H1 (cell line): Measurements from ENCODE around the gene NET1. TPM values are rescaled to one million over a fixed set of nuclear protein-coding genes. Genes with fewer than 3 reads are reported as not detected.
A peak's percentile ranks its signal among the peaks of the same experiment; 100 is the strongest.

Experiments used
- CTCF ChIA-PET: fragments of 300-600 bp; sonication (Branson Sonifier 250); formaldehyde crosslinking; loops from one replicate; lab custom pipeline; 2021; ENCODE audit not compliant: partially characterized antibody; lab: Charles Lee
- POLR2A ChIA-PET: fragments of 300-600 bp; sonication (Branson Sonifier 250); formaldehyde crosslinking; loops from one replicate; lab custom pipeline; 2021; ENCODE audit warnings: inconsistent platforms; ENCODE audit not compliant: partially characterized antibody; lab: Charles Lee
- DNase-seq, 2 experiments: peaks; one replicate each; pipeline versions ENCODE4 v3.0.0 to v3.0.0-alpha.2; 2010 to 2022; ENCODE audit warnings: low spot score in 2 of 2, low read depth in 1 of 2, mixed read lengths in 1 of 2
- FAIRE-seq: peaks from 2 replicates; lab custom pipeline; 2011; peaks lifted over from hg19 to GRCh38; lab: Jason Lieb, UNC
- H2AFZ ChIP-seq: 2 replicates; pipeline ENCODE4 v1.8.1; 2012; ENCODE audit warnings: low read length, inconsistent platforms
- H2AK5ac ChIP-seq: 2 replicates; pipeline ENCODE4 v1.6.1; 2013; ENCODE audit warnings: low read depth, low read length
- H2BK120ac ChIP-seq: replicated peaks from 2 replicates; pipeline ENCODE3; 2013; ENCODE audit warnings: low read depth, low read length, inconsistent platforms
- H2BK12ac ChIP-seq: 2 replicates; pipeline ENCODE4 v1.6.1; 2013; ENCODE audit warnings: low read depth, low read length
- H2BK15ac ChIP-seq: 2 replicates; pipeline ENCODE4 v1.6.1; 2013; ENCODE audit warnings: low read length
- H2BK20ac ChIP-seq: 2 replicates; pipeline ENCODE4 v1.6.1; 2013; ENCODE audit warnings: low read length
- H2BK5ac ChIP-seq: 2 replicates; pipeline ENCODE4 v1.6.1; 2013; ENCODE audit warnings: low read depth, low read length
- H3K14ac ChIP-seq: 2 replicates; pipeline ENCODE4 v1.6.1; 2013; ENCODE audit warnings: inconsistent platforms; ENCODE audit not compliant: insufficient read length
- H3K18ac ChIP-seq: 2 replicates; pipeline ENCODE4 v1.6.1; 2013; ENCODE audit warnings: low read length; ENCODE audit errors: extremely low read depth
- H3K23ac ChIP-seq: 2 replicates; pipeline ENCODE4 v1.6.1; 2013; ENCODE audit warnings: inconsistent platforms; ENCODE audit not compliant: insufficient read length
- H3K23me2 ChIP-seq: 2 replicates; pipeline ENCODE4 v1.6.1; 2013; ENCODE audit warnings: low read depth, low read length
- H3K27ac ChIP-seq: 2 replicates; pipeline ENCODE4 v1.6.1; 2011; ENCODE audit warnings: low read depth, low read length, inconsistent platforms
- H3K27me3 ChIP-seq, 4 experiments: replicated peaks in 1 of 4; 1 replicate in 1 of 4; 2 replicates in 3 of 4; pipeline versions ENCODE4 v1.6.1 to v1.8.1; 2011 to 2013; ENCODE audit warnings: low read length in 3 of 4, mild to moderate bottlenecking in 3 of 4, inconsistent platforms in 2 of 4, mixed read lengths in 2 of 4, moderate library complexity in 1 of 4; ENCODE audit not compliant: control insufficient read depth in 3 of 4, insufficient read depth in 3 of 4; ENCODE audit errors: extremely low read depth in 1 of 4
- H3K36me3 ChIP-seq, 4 experiments: 2 replicates each; pipeline versions ENCODE4 v1.6.1 to v1.8.1; 2011 to 2013; ENCODE audit warnings: mild to moderate bottlenecking in 4 of 4, low read length in 3 of 4, moderate library complexity in 2 of 4, control low read depth in 1 of 4, inconsistent platforms in 1 of 4; ENCODE audit not compliant: insufficient read depth in 4 of 4, control insufficient read depth in 2 of 4
- H3K4ac ChIP-seq: replicated peaks from 2 replicates; pipeline ENCODE3; 2013; ENCODE audit warnings: low read length, low read depth, mixed read lengths, inconsistent platforms; ENCODE audit not compliant: insufficient read length
- H3K4me1 ChIP-seq, 4 experiments: replicated peaks in 1 of 4; 1 replicate in 1 of 4; 2 replicates in 3 of 4; pipeline versions ENCODE4 v1.6.1 to v1.8.1; 2011 to 2013; ENCODE audit warnings: low read length in 3 of 4, inconsistent platforms in 2 of 4, mixed read lengths in 1 of 4; ENCODE audit not compliant: insufficient read depth in 4 of 4, control insufficient read depth in 3 of 4
- H3K4me2 ChIP-seq, 2 experiments: 2 replicates each; pipeline versions ENCODE4 v1.6.1 to v1.8.1; 2011 to 2013; ENCODE audit warnings: low read depth in 2 of 2, low read length in 2 of 2, control low read depth in 1 of 2, inconsistent platforms in 1 of 2, mild to moderate bottlenecking in 1 of 2; ENCODE audit not compliant: insufficient read depth in 1 of 2
- H3K4me3 ChIP-seq, 4 experiments: fragments of 200-600, 300-600 bp in 1 of 4; sonication (generic), shearing (Covaris generic), sonication (Bioruptor Twin) in 1 of 4; 2 replicates each; pipeline versions ENCODE4 v1.5.1 to v1.8.1; 2011 to 2016; ENCODE audit warnings: low read length in 4 of 4, low read depth in 3 of 4, control low read depth in 2 of 4, inconsistent platforms in 2 of 4, mild to moderate bottlenecking in 2 of 4, mixed read lengths in 1 of 4, moderate library complexity in 1 of 4; ENCODE audit not compliant: insufficient read depth in 2 of 4; ENCODE audit errors: extremely low read depth in 1 of 4
- H3K56ac ChIP-seq: replicated peaks from 2 replicates; pipeline ENCODE3; 2013; ENCODE audit warnings: low read depth, mild to moderate bottlenecking, mixed read lengths, low read length, inconsistent platforms; ENCODE audit not compliant: insufficient read length
- H3K79me1 ChIP-seq: 2 replicates; pipeline ENCODE4 v1.6.1; 2013; ENCODE audit warnings: low read depth, low read length, control low read depth
- H3K79me2 ChIP-seq, 2 experiments: 2 replicates each; pipeline versions ENCODE4 v1.6.1 to v1.8.1; 2012 to 2013; ENCODE audit warnings: low read length in 2 of 2, mild to moderate bottlenecking in 2 of 2, inconsistent platforms in 1 of 2; ENCODE audit not compliant: insufficient read depth in 2 of 2, control insufficient read depth in 1 of 2
- H3K9ac ChIP-seq, 4 experiments: replicated peaks in 1 of 4; 1 replicate in 1 of 4; 2 replicates in 3 of 4; pipeline versions ENCODE4 v1.6.1 to v1.8.1; 2011 to 2013; ENCODE audit warnings: low read depth in 3 of 4, low read length in 3 of 4, control low read depth in 2 of 4, mild to moderate bottlenecking in 2 of 4, moderate library complexity in 2 of 4, inconsistent platforms in 1 of 4; ENCODE audit errors: extremely low read depth in 1 of 4
- H3K9me3 ChIP-seq, 2 experiments: 2 replicates each; pipeline versions ENCODE4 v1.6.1 to v1.8.1; 2012 to 2013; ENCODE audit warnings: mild to moderate bottlenecking in 2 of 2, moderate library complexity in 2 of 2, control low read depth in 1 of 2, inconsistent platforms in 1 of 2, low read depth in 1 of 2, low read length in 1 of 2, mixed read lengths in 1 of 2; ENCODE audit not compliant: insufficient read depth in 2 of 2
- H4K20me1 ChIP-seq, 2 experiments: replicated peaks in 1 of 2; 2 replicates each; pipeline versions ENCODE3 to v1.8.1; 2011 to 2013; ENCODE audit warnings: inconsistent platforms in 2 of 2, low read length in 2 of 2, mild to moderate bottlenecking in 1 of 2; ENCODE audit not compliant: insufficient read depth in 2 of 2, control insufficient read depth in 1 of 2
- H4K5ac ChIP-seq: 2 replicates; pipeline ENCODE4 v1.6.1; 2013; ENCODE audit warnings: low read length, low read depth, mixed read lengths, inconsistent platforms; ENCODE audit not compliant: insufficient read length
- H4K8ac ChIP-seq: 2 replicates; pipeline ENCODE4 v1.8.0; 2013; ENCODE audit warnings: mild to moderate bottlenecking, moderate library complexity, low read length, inconsistent platforms; ENCODE audit not compliant: insufficient read depth; ENCODE audit errors: extremely low read depth
- H4K91ac ChIP-seq: replicated peaks from 2 replicates; pipeline ENCODE3; 2013; ENCODE audit warnings: low read length, mixed read lengths, inconsistent platforms; ENCODE audit not compliant: insufficient read length
- CBX5 ChIP-seq: fragments of 300-800, 300-1000 bp; sonication (generic); IDR thresholded peaks from 2 replicates; pipeline ENCODE4 v1.7.1; 2016; ENCODE audit warnings: antibody characterized with exemption, low read length, low read depth
- GTF2F1 ChIP-seq: IDR thresholded peaks from 2 replicates; pipeline ENCODE4 v1.6.1; 2012; ENCODE audit warnings: low read depth, low read length, improper control_type of control experiment, borderline replicate concordance
- HDAC2 ChIP-seq, 2 experiments: fragments of 300-600 bp in 1 of 2; sonication (generic) in 1 of 2; IDR thresholded peaks; 2 replicates each; pipeline ENCODE4 v1.6.1; 2011 to 2012; ENCODE audit warnings: low read depth in 2 of 2, low read length in 2 of 2, mild to moderate bottlenecking in 2 of 2, moderate library complexity in 2 of 2, borderline replicate concordance in 1 of 2, inconsistent platforms in 1 of 2
- MAFK ChIP-seq: IDR thresholded peaks from 2 replicates; pipeline ENCODE4 v1.6.1; 2012; ENCODE audit warnings: low read depth, mild to moderate bottlenecking, improper control_type of control experiment, low read length
- NANOG ChIP-seq: IDR thresholded peaks from 2 replicates; pipeline ENCODE4 v1.6.1; 2011; ENCODE audit warnings: low read length, low read depth, mild to moderate bottlenecking, inconsistent platforms; ENCODE audit not compliant: insufficient read depth, poor library complexity, severe bottlenecking
- RNF2 ChIP-seq: fragments of 200-900, 300-1000 bp; sonication (generic); IDR thresholded peaks from 2 replicates; pipeline ENCODE4 v1.7.1; 2016; ENCODE audit warnings: borderline replicate concordance, low read depth, mild to moderate bottlenecking, antibody characterized with exemption, low read length; ENCODE audit not compliant: poor library complexity, severe bottlenecking; ENCODE audit errors: missing control alignments
- SP2 ChIP-seq: IDR thresholded peaks from 2 replicates; pipeline ENCODE4 v1.6.1; 2012; ENCODE audit warnings: mild to moderate bottlenecking, low read length, inconsistent platforms
- SP4 ChIP-seq: IDR thresholded peaks from 2 replicates; pipeline ENCODE4 v1.6.1; 2012; ENCODE audit warnings: low read length, inconsistent platforms
- WGBS, 2 experiments: shearing (Covaris generic) in 1 of 2; methylation state at CpG; one replicate each; pipeline versions ENCODE4 v1.1.6 to v1.1.7; 2013 to 2015; ENCODE audit warnings: low lambda C conversion rate in 2 of 2, mixed read lengths in 2 of 2, inconsistent platforms in 1 of 2, low coverage in 1 of 2, missing lambda C conversion rate in 1 of 2; ENCODE audit not compliant: insufficient replicate concordance in 2 of 2, insufficient coverage in 1 of 2, insufficient read length in 1 of 2; ENCODE audit errors: extremely low coverage in 1 of 2, missing lambda C conversion rate in 1 of 2; 5-methylcytosine and 5-hydroxymethylcytosine counted together
- polyA plus RNA-seq, 7 experiments: library from polyadenylated mRNA; depleted of rRNA in 3 of 7; stranded (reverse) in 5 of 7; unstranded in 2 of 7; fragments of >200 nt in 5 of 7; fragments of 200-250 nt in 2 of 7; gene quantifications; 1 replicate in 5 of 7; 2 replicates in 1 of 7; 4 replicates in 1 of 7; pipeline versions ENCODE4 v1.2.1 to v1.2.3, GENCODE V29; 2011 to 2013; ENCODE audit warnings: missing spikeins in 2 of 7, mixed read lengths in 2 of 7
- total RNA-seq: library from RNA; stranded (reverse); fragmentation: NEBNext Ultra II Directional; extraction: Animal tissue kit (Norgen Biotek cat#: 25700); gene quantifications from 2 replicates; pipeline ENCODE4 v1.2.1, GENCODE V29; 2021
- TF ChIP-seq, protein P1 (sequence below), 3 experiments: IDR thresholded peaks; 1 replicate in 2 of 3; 2 replicates in 1 of 3; pipeline versions ENCODE4 v1.5.1 to v1.6.1; 2011; ENCODE audit warnings: low read length in 3 of 3, mild to moderate bottlenecking in 3 of 3, inconsistent platforms in 2 of 3, low read depth in 1 of 3, moderate library complexity in 1 of 3; ENCODE audit not compliant: insufficient read depth in 1 of 3; ENCODE audit errors: control extremely low read depth in 1 of 3

Gene NET1
- total and polyA plus RNA-seq, 2 of the 8 experiments (the other 6 are each of a cell fraction or from before 2014, with no cell fraction given): 21.5 to 117 TPM

DNA sequence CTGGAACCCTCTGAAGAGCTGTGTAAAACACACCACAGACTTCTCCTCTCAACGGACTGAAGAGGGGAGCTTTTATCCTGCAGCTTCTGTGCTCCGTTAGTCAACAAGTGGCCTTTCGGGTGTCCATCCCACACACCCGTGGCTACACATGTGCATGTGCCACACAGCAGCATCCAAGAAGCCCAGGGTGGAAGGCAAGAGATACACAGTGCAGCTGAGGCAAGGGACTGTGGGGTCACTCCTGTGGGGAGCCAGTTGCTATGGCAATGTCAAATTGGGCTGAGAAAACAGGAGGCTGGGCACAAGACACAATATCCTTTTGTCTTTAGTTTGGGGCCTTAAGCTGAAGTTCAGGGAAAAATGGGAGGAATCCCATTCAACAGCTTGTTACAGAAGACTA lies 28.7 kb downstream of the NET1 start:
- no peak overlapping the region for H2BK5ac ChIP-seq
- peaks cover 2 to 4% of the 10 kb centered on the region in 2 experiments for H4K20me1 ChIP-seq
- H3K4me2 ChIP-seq: no peak overlapping the region
- H3K27me3 ChIP-seq: no peaks in the 10 kb centered on the region
- POLR2A ChIA-PET: interaction anchor here (1.1 to 1.4 kb wide), 4 partner anchors 13 to 156 kb away, joined by 3 to 4 read pairs (median 3); no protein-coding TSS in a partner anchor
- no peak overlapping the region for H3K4me3 ChIP-seq
- no peak overlapping the region for H2BK20ac ChIP-seq
- DNase-seq (no peak), FAIRE-seq (no peak)
- H3K56ac ChIP-seq: no peak overlapping the region
- no peak overlapping the region for H2BK12ac ChIP-seq
- WGBS, 2 experiments: 85% methylated on average over 4 of the region's 4 CpGs; no CpG with 5 or more reads in 1 of the 2 experiments
- H3K4ac ChIP-seq: no peak overlapping the region
- 0 out of 7 replicates have a peak overlapping the region, but pooled peaks of 1 of the 4 experiments have one; percentile 4 for H3K9ac ChIP-seq
- peaks cover 0 to 3% (median under 1%) of the 10 kb centered on the region in 4 experiments; a peak in 4 of 7 replicates for H3K4me1 ChIP-seq
- H3K27ac ChIP-seq: no peak overlapping the region
- no peaks in the 10 kb centered on the region for H3K9me3 ChIP-seq
- H3K36me3 ChIP-seq: peaks cover 0 to 3% (median 0%) of the 10 kb centered on the region in 4 experiments; a peak in 1 of 8 replicates
- no peak overlapping the region for H4K5ac ChIP-seq
- no peak overlapping the region for H3K14ac ChIP-seq
- no peak overlapping the region for H2BK120ac ChIP-seq
- H3K23ac ChIP-seq: no peak overlapping the region
- H4K8ac ChIP-seq: no peak overlapping the region
- no peak overlapping the region for H2AFZ ChIP-seq
- H2BK15ac ChIP-seq: no peak overlapping the region
- no peak overlapping the region for H2AK5ac ChIP-seq
- H3K79me1 ChIP-seq: no peaks in the 10 kb centered on the region; the same call in 1 of the 2 replicates
- CTCF ChIA-PET: interaction anchor here (0.6 to 11.1 kb wide), 25 partner anchors 7 to 626 kb away, joined by 3 to 200 read pairs (median 3); no protein-coding TSS in a partner anchor
- H3K23me2 ChIP-seq: no peaks in the 10 kb centered on the region
- H3K79me2 ChIP-seq: peaks cover 0 to 13% of the 10 kb centered on the region in 2 experiments; a peak in 2 of 4 replicates
- no peak overlapping the region for H4K91ac ChIP-seq
- H3K18ac ChIP-seq: no peak overlapping the region
- TF ChIP-seq GTF2F1: no peak
- TF ChIP-seq, protein P1, sequence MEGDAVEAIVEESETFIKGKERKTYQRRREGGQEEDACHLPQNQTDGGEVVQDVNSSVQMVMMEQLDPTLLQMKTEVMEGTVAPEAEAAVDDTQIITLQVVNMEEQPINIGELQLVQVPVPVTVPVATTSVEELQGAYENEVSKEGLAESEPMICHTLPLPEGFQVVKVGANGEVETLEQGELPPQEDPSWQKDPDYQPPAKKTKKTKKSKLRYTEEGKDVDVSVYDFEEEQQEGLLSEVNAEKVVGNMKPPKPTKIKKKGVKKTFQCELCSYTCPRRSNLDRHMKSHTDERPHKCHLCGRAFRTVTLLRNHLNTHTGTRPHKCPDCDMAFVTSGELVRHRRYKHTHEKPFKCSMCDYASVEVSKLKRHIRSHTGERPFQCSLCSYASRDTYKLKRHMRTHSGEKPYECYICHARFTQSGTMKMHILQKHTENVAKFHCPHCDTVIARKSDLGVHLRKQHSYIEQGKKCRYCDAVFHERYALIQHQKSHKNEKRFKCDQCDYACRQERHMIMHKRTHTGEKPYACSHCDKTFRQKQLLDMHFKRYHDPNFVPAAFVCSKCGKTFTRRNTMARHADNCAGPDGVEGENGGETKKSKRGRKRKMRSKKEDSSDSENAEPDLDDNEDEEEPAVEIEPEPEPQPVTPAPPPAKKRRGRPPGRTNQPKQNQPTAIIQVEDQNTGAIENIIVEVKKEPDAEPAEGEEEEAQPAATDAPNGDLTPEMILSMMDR (IDR thresholded peaks at IDR 0.05; ENCODE audit: control extremely low read depth in 1 of 3, insufficient read depth in 1 of 3, low read depth in 1 of 3, low read length in 3 of 3): no peak
- TF ChIP-seq MAFK: no peak
- TF ChIP-seq NANOG: no peak
- TF ChIP-seq CBX5: no peak
- no peak for TF ChIP-seq HDAC2 (IDR thresholded peaks at IDR 0.05; ENCODE audit: borderline replicate concordance in 1 of 2, low read depth in 2 of 2, low read length in 2 of 2)
- no peak for TF ChIP-seq RNF2
- TF ChIP-seq SP4: no peak
- no peak for TF ChIP-seq SP2
